IPS-11a (cell line): ENCODE measurements around the gene SOS1.
"Not testable (repeated sequence)": the region's sequence is repeated elsewhere in the genome, so short reads cannot be mapped to it uniquely, and the experiment has no call there.

ENCODE experiments used
- H3K4me3 ChIP-seq: one replicate; pipeline ENCODE4 v1.5.1; 2013; ENCODE audit warnings: low read depth, low read length, control low read depth

Gene SOS1

DNA sequence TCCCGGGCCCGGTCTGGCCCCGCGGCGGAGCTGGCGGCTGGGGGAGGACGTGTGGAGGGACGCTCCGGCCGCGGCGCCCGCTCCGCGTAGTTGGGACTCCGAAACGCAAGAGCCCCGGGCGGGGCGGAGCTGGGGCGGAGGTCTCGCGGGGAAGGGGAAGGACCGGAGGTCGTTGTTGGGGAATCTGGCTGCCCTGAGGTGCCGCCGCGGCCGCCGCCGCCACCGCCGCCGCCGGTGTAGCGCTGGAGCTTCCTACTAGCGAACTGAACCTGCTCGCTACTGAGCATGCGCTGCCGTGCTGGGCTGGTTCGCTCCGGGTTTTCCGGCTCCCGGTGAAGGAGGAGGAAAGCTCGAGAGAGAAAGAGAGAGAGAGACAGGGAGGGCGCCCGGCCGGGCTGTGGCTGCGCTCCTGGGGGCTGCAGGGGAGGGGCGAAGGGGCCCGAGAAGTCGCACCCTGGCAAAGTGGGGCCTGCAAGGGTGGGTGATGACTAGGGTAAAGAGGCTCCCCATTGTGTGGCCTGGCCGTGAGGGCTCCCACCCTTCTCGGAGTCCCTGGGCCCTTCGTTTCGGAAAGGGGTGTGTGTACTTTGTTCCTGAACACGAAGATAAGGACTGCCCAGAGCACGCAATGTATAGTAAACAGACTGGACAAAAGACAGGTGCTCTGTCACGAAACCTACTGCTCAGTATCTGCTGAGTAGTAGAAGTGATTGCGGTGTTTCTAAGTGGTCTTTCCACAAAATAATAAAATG is at the start of gene SOS1:
SOS1 (minus strand) TSS at position 281 of the 752 bp plus-strand sequence. CDS start 629 bp downstream, outside the sequence.
- H3K4me3 ChIP-seq, result peak within 1 kb of the TSS; percentile 74

DNA sequence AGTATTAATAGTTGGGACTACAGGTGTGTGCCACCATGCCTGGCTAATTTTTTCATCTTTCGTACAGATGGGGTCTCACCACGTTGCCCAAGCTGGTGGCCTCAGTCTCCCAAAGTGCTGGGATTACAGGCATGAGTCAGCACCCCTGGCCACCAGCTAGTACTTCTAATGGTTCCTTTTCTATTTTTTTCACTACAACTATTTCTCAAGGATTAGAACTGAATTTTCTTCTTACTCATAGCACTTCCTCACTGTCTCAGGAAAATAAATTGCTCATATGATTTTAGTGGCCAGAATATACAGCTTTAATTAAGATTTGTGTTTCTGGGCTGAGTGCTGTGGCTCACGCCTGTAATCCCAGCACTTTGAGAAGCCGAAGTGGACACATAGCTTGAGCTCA is 43.2 kb upstream of the SOS1 start:
- no peak overlapping the region for H3K4me3 ChIP-seq

GRCh38 chr2:39160982-39161381 is 40.1 kb upstream of the SOS1 start:
- no peak overlapping the region for H3K4me3 ChIP-seq

- H3K4me3 ChIP-seq, result no peak overlapping the region
Observed at GRCh38 chr2:39159283-39159682, 38.4 kb upstream of the SOS1 start.

- H3K4me3 ChIP-seq, result no peak overlapping the region
Observed at GRCh38 chr2:39158351-39158750, 37.5 kb upstream of the SOS1 start.

- no peak overlapping the region for H3K4me3 ChIP-seq
Observed at GRCh38 chr2:39156846-39157245, 36.0 kb upstream of the SOS1 start.

DNA sequence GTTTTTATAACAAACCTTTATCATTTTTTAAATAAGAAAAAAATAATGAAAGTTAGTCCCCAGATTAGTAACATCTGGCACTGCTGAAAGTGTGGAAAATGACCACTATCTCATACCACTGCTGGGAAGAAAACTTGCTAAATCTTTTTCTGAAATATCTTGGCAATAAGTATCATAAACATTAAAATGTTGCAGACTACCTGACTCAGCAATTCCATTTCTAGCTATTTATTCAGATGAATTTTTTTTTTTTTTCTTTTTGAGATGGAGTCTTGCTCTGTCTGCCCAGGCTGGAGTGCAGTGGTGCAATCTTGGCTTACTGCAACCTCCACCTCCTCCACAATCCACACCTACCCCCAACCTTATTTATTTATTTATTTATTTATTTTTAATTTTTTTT is 35.3 kb upstream of the SOS1 start:
- no peak overlapping the region for H3K4me3 ChIP-seq

GRCh38 chr2:39155573-39155972 is 34.7 kb upstream of the SOS1 start:
- not testable (repeated sequence) for H3K4me3 ChIP-seq

DNA sequence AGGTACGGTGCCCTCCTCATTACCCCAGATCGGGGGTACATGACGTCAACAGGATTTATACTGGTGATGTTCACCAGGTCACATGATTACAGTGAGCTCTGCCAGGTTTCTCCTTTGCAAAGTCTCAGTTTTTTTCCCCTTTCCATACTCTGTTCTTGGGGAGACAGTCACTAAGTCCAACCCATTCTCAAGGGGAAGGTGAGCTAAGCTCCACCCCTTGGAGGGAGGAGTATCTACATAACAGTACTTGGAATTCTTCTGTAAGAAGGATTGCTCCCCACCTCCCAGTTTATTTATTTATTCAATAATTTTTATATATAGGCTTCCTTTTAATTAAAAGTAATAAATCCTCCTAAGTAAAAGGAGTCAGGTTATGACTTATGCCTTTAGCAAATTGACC is 34.1 kb upstream of the SOS1 start:
- H3K4me3 ChIP-seq, result no peak overlapping the region

DNA sequence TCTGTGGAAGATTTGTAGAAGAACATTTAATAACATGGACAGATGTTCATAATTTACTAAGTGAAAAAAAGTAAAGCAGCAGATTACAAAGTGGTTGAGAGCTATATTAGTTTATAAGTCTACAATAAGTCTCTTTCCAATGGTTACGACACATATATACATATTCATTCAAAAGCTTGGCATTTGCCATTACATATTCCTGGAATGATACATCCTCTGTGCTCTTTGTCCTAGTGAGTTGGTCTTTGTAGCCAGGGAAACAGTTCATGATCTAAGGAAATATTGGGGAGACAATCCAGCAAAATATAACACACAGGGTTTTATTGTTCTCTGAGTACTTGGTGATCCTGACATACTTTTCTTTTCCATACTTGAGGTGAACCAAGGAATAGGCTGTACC is 32.5 kb upstream of the SOS1 start:
- no peak overlapping the region for H3K4me3 ChIP-seq

DNA sequence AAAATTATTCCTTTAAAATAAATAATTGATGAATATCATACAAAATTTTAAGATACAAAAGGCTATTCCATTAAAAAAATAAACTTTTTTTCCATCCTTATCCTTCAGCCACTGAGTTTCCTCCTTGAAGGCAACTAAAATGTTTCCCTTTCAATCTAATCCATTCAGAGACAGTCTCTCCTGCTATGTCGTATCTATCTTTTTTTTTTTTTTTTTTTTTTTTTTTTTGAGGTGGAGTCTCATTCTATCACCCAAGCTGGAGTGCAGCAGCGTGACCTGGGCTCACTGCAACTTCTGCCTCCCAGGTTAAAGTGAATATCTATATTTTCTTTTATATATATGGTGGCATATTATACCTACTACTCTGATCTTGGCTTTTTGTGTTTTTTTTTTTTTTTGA is 31.7 kb upstream of the SOS1 start:
- no peak overlapping the region for H3K4me3 ChIP-seq

DNA sequence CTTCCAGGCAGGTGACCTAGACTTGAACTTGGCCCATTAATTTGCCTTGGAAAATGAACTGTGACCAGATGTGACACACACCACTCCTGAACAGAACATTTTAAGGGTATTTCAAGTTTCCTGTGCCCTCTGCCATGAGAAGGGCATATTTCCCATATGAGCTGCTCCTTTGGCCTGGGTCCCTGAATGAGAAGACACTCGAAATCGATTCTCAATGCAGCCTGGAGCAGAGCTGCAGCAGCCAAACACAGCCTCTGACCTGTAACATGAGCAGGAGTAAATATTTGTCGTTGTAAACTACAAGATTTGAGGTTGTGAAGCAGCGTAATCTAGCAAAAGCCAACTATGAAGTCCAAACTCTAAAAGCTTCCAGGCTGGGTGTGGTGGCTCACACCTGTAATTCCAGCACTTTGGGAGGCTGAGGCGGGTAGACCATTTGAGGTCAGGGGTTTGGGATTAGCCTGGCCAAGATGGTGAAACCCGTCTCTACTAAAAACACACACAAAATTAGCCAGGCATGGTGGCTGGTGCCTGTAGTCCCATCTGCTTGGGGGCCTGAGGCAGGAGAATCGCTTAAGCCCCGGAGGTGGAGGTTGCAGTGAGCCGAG is 30.1 kb upstream of the SOS1 start:
- no peak overlapping the region for H3K4me3 ChIP-seq

GRCh38 chr2:39150102-39150562 is 29.3 kb upstream of the SOS1 start:
- no peak overlapping the region for H3K4me3 ChIP-seq

- H3K4me3 ChIP-seq, result no peak overlapping the region
Observed at GRCh38 chr2:39146630-39147029, 25.8 kb upstream of the SOS1 start.

DNA sequence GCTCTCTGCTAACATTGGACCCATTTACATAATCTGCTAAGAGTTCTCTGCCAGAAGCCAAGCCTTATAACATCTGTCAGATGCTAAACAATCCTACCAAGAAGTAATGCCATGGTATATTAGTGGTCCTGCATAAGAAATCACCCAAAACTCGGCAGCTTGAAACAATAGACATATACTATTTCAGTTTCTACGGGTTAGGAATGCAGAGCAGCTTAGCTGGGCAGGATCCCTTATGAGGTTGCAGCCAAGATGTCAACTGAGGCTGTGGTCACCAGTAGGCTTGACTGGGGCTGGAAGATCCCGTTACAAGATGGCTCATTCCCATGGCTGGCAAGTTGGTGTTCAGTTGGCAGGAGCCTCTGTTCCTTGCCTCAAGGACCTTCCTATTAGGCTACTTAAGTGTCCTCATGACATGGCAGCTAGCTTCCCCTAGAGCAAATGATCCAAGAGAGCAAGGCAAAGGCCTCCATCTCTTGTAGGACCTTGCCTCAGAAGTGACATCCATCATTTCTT is 25.1 kb upstream of the SOS1 start:
- no peak overlapping the region for H3K4me3 ChIP-seq

DNA sequence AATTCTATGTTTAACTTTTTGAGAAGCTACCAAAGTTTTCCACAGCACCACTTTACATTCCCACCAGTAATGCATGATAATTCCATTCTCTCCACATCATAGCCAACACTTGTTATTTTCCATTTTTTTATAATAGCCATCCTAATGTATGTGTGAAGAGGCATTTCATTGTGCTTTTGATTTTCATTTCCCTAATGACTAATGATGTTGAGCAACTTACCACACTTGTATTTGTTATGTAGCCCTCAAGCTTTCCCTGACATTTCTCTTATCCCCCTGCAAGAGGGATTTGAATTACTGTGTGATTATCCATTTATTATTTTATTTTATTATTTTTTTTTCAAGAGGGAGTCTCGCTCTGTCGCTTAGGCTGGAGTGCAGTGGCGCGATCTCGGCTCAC is 23.6 kb upstream of the SOS1 start:
- no peak overlapping the region for H3K4me3 ChIP-seq

DNA sequence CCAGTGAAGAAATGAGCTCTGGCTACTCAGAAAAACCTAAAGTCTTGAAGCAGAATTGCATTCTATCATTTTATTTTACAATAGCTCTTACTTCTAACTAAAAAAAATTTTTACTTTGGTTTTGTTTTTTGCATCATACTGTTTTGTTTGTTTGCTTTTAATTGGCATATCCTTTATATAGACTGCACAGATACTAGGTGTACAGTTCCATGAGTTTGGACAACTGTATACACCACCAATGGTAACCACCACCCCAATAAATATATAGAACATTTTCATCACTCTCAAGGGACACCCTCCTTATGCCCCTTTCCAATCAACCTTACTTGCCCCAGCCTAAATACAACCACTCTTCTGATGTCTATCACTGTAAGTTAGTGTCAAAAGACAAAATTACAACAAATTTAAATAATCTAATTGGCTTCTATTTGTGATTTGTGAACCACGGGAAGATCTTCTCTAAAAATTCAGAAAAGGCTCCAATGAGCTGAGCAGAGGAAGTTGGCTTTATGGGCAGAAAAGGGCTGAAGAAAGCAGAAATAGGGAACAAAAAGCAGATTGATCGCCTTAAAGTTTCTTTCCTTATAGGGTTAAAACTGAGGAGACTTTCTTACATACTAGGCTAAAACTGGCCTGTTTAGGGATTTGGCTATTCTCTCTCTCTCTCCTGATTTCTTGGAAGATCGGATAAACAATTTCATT is 22.2 kb upstream of the SOS1 start:
- no peak overlapping the region for H3K4me3 ChIP-seq

DNA sequence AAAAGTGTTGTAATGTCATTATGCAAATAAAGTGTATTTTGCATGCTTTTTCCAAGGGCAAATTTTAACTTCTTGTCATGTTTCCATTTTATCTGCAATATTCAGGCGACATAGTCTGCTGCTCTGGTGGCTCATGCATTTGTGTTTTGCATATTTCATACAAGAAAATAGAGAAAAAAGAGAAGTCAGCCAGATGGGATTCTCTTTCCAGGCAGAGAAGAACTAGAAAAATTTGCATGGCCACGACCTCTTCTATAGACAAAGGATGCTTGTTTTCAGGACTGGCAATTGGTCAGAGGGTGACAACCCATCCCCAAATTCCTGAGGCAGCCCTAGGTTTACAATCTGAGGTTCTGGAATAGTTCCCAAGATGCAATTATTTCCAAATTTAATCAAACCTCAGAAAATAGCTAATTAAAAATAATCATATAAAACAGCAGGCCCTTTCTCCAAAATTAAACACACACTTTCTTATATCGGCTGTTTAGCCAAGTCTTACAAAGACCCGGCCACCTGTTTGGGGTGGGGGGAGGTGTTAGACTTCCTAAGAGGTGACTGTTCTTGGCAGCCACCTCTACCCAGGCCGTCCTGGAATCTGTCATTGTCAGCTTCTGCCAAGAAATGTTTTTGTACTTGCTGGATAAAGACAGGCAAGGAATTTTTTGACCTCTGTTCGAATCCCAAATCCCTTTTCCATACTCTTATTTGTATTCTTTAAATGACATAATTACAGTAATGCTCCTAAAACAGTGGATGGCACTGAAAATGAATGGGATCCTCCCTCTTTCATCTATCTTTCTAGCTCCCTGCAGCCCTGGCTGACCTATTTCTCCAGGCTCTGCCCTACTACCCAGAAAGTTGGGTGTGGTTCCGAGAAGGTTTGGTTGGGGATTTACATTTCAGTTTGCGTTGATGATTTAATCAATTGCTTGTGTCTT is 20.8 kb upstream of the SOS1 start:
- no peak overlapping the region for H3K4me3 ChIP-seq

DNA sequence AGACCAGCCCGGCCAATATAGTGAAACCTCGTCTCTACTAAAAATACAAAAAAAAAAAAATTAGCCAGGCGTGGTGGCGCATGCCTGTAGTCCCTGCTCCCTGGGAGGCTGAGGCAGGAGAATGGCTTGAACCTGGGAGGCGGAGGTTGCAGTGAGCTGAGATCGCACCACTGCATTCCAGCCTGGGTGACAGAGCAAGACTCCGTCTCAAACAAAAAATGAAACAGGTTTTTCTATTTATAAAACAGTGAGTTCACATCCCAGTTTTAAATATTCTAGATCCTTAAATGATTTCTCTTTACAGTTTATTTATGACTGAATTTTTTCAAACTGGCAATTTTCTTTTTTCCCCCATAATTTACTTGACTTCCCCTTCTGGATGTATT is 20.1 kb upstream of the SOS1 start:
- H3K4me3 ChIP-seq, result not testable (repeated sequence)

- no peak overlapping the region for H3K4me3 ChIP-seq
Observed at GRCh38 chr2:39140322-39140847, 19.5 kb upstream of the SOS1 start.
